Measurements from ENCODE around the gene CLDN11.

Gene CLDN11

GRCh38 chr3:170418422-170419398, at the start of gene CLDN11:
Gene CLDN11 (plus strand): TSS chr3:170418868. CDS start chr3:170419067, 199 bp downstream.
- peak; percentile 30 for TF ChIP-seq CTCF (conservative IDR thresholded peaks at IDR 0.05; ENCODE audit: low read depth, low read length)
- H3K4me3 ChIP-seq (ENCODE audit: low read length), result peak within 1 kb of the TSS; percentile 70
- DNase-seq (ENCODE audit: low read depth), result no peak

GRCh38 chr3:170368921-170369320, 49.7 kb upstream of the CLDN11 start:
- no peak for DNase-seq (ENCODE audit: low read depth)
- no peak overlapping the region for H3K4me3 ChIP-seq (ENCODE audit: low read length)
- TF ChIP-seq CTCF (conservative IDR thresholded peaks at IDR 0.05; ENCODE audit: low read depth, low read length), result peak; percentile 32

GRCh38 chr3:170372190-170372879, 46.3 kb upstream of the CLDN11 start:
- TF ChIP-seq CTCF (conservative IDR thresholded peaks at IDR 0.05; ENCODE audit: low read depth, low read length), result no peak
- no peak for DNase-seq (ENCODE audit: low read depth)
- H3K4me3 ChIP-seq (ENCODE audit: low read length), result no peak overlapping the region

- H3K4me3 ChIP-seq (ENCODE audit: low read length), result no peak overlapping the region
- TF ChIP-seq CTCF (conservative IDR thresholded peaks at IDR 0.05; ENCODE audit: low read depth, low read length), result no peak
- DNase-seq (ENCODE audit: low read depth), result no peak
These were observed 35.1 kb upstream of the CLDN11 start for GRCh38 chr3:170383567-170383966.

- TF ChIP-seq CTCF (conservative IDR thresholded peaks at IDR 0.05; ENCODE audit: low read depth, low read length), result no peak
- no peak overlapping the region for H3K4me3 ChIP-seq (ENCODE audit: low read length)
- DNase-seq (ENCODE audit: low read depth), result no peak
These were observed 32.2 kb upstream of the CLDN11 start for GRCh38 chr3:170386468-170386867.

- no peak overlapping the region for H3K4me3 ChIP-seq (ENCODE audit: low read length)
- TF ChIP-seq CTCF (conservative IDR thresholded peaks at IDR 0.05; ENCODE audit: low read depth, low read length), result no peak
- no peak for DNase-seq (ENCODE audit: low read depth)
These were observed 30.7 kb upstream of the CLDN11 start for GRCh38 chr3:170387950-170388349.
